Thyroid gland (tissue), 4 donors: ENCODE data around the gene HACL1.

Experiments
- POLR2A ChIP-seq, 2 donors: fragments of 450-650 bp; IDR thresholded peaks; one replicate each; pipeline ENCODE4 v1.6.1; 2017; ENCODE audit warnings: antibody characterized with exemption in 2 of 2, mild to moderate bottlenecking in 2 of 2, moderate library complexity in 1 of 2
- TF ChIP-seq, protein P1 (sequence below), 6 experiments: fragments of 200-600 bp in 3 of 6; fragments of 450-650 bp in 3 of 6; sonication (generic) in 3 of 6; IDR thresholded peaks; one replicate each; pipeline ENCODE4 v1.5.1; 2016 to 2019; ENCODE audit warnings: antibody characterized with exemption in 6 of 6, mild to moderate bottlenecking in 2 of 6, inconsistent platforms in 1 of 6, moderate library complexity in 1 of 6

DNA sequence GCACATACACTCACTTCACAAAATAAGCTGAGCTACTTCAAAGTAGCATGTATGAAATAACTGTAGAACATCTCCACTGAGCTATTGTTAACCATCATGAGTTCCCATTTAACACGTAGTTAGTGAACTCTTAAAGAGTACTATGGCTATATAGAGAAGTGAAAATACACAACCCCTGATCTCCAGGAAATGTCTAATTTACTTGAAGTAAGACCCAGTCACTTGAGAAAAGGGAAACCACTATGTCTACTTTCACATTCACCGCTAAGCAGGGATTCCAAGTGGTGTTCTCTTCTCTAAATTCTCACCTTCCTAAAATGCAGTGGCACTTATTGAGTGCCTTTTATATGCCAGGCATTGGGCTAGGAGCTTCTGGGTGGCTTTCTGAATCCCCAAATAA lies 44.9 kb downstream of the HACL1 start:
- TF ChIP-seq, protein P1, sequence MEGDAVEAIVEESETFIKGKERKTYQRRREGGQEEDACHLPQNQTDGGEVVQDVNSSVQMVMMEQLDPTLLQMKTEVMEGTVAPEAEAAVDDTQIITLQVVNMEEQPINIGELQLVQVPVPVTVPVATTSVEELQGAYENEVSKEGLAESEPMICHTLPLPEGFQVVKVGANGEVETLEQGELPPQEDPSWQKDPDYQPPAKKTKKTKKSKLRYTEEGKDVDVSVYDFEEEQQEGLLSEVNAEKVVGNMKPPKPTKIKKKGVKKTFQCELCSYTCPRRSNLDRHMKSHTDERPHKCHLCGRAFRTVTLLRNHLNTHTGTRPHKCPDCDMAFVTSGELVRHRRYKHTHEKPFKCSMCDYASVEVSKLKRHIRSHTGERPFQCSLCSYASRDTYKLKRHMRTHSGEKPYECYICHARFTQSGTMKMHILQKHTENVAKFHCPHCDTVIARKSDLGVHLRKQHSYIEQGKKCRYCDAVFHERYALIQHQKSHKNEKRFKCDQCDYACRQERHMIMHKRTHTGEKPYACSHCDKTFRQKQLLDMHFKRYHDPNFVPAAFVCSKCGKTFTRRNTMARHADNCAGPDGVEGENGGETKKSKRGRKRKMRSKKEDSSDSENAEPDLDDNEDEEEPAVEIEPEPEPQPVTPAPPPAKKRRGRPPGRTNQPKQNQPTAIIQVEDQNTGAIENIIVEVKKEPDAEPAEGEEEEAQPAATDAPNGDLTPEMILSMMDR (IDR thresholded peaks at IDR 0.05) = no peak
- no peak for TF ChIP-seq POLR2A (IDR thresholded peaks at IDR 0.05)
